Mesenchymal stem cell (in vitro differentiated cells and primary cell): Measurements from ENCODE around the gene CXCR6.
A peak's percentile ranks its signal among the peaks of the same experiment; 100 is the strongest.

Experiments used
- DNase-seq: peaks from one replicate; pipeline ENCODE4 v3.0.0-alpha.2; 2013
- H2AFZ ChIP-seq: one replicate; pipeline ENCODE4 v1.6.1; 2013; ENCODE audit warnings: low read depth, mild to moderate bottlenecking, control low read depth, inconsistent platforms, low read length, moderate library complexity
- H2AK5ac ChIP-seq: 2 replicates; pipeline ENCODE4 v1.6.1; 2013; ENCODE audit warnings: low read length, moderate library complexity, mild to moderate bottlenecking, inconsistent platforms; ENCODE audit not compliant: severe bottlenecking
- H2BK120ac ChIP-seq: one replicate; pipeline ENCODE4 v1.6.1; 2013; ENCODE audit warnings: low read depth, mild to moderate bottlenecking, inconsistent platforms, low read length, moderate library complexity
- H2BK12ac ChIP-seq, 2 experiments: one replicate each; pipeline ENCODE4 v1.6.1; 2013; ENCODE audit warnings: inconsistent platforms in 2 of 2, low read length in 2 of 2, mild to moderate bottlenecking in 2 of 2, moderate library complexity in 2 of 2, control low read depth in 1 of 2
- H2BK15ac ChIP-seq: one replicate; pipeline ENCODE4 v1.6.1; 2013; ENCODE audit warnings: mild to moderate bottlenecking, low read depth, inconsistent platforms; ENCODE audit not compliant: poor library complexity, severe bottlenecking
- H2BK5ac ChIP-seq: 2 replicates; pipeline ENCODE4 v1.6.1; 2013; ENCODE audit warnings: low read depth, mild to moderate bottlenecking, low read length, control low read depth, inconsistent platforms; ENCODE audit not compliant: poor library complexity, severe bottlenecking
- H3K14ac ChIP-seq, 2 experiments: one replicate each; pipeline ENCODE4 v1.6.1; 2013; ENCODE audit warnings: inconsistent platforms in 2 of 2, low read length in 2 of 2, control low read depth in 1 of 2, mild to moderate bottlenecking in 1 of 2, moderate library complexity in 1 of 2
- H3K18ac ChIP-seq, 2 experiments: one replicate each; pipeline ENCODE4 v1.6.1; 2013; ENCODE audit warnings: inconsistent platforms in 2 of 2, low read length in 2 of 2, control low read depth in 1 of 2, low read depth in 1 of 2, mild to moderate bottlenecking in 1 of 2
- H3K23ac ChIP-seq, 2 experiments: one replicate each; pipeline ENCODE4 v1.6.1; 2013; ENCODE audit warnings: inconsistent platforms in 2 of 2, low read length in 2 of 2, mild to moderate bottlenecking in 2 of 2, moderate library complexity in 2 of 2, control low read depth in 1 of 2
- H3K27ac ChIP-seq: 2 replicates; pipeline ENCODE4 v1.5.1; 2013; ENCODE audit warnings: mild to moderate bottlenecking, moderate library complexity, low read length, control low read depth, inconsistent platforms; ENCODE audit not compliant: poor library complexity, severe bottlenecking
- H3K27me3 ChIP-seq, 2 experiments: 2 replicates each; pipeline versions ENCODE4 v1.6.1 to v1.7.0; 2013; ENCODE audit warnings: low read length in 2 of 2, mild to moderate bottlenecking in 2 of 2, moderate library complexity in 2 of 2, control low read depth in 1 of 2, inconsistent platforms in 1 of 2; ENCODE audit not compliant: control insufficient read depth in 1 of 2, insufficient read depth in 1 of 2
- H3K36me3 ChIP-seq, 2 experiments: 2 replicates each; pipeline versions ENCODE4 v1.6.1 to v1.7.0; 2013; ENCODE audit warnings: low read length in 2 of 2, control low read depth in 1 of 2, inconsistent platforms in 1 of 2, low read depth in 1 of 2, mild to moderate bottlenecking in 1 of 2; ENCODE audit not compliant: insufficient read depth in 2 of 2, control insufficient read depth in 1 of 2
- H3K4ac ChIP-seq, 2 experiments: one replicate each; pipeline ENCODE4 v1.6.1; 2013; ENCODE audit warnings: inconsistent platforms in 2 of 2, low read length in 2 of 2, mild to moderate bottlenecking in 2 of 2, moderate library complexity in 2 of 2, control low read depth in 1 of 2, low read depth in 1 of 2
- H3K4me1 ChIP-seq: 2 replicates; pipeline ENCODE4 v1.6.1; 2013; ENCODE audit warnings: low read depth, low read length, control low read depth; ENCODE audit not compliant: control insufficient read depth, insufficient read depth
- H3K4me2 ChIP-seq: 2 replicates; pipeline ENCODE4 v1.6.1; 2013; ENCODE audit warnings: low read length, mild to moderate bottlenecking, inconsistent platforms; ENCODE audit not compliant: poor library complexity, severe bottlenecking
- H3K4me3 ChIP-seq, 2 experiments: 2 replicates each; pipeline versions ENCODE4 v1.5.1 to v1.7.0; 2013; ENCODE audit warnings: low read length in 2 of 2, mild to moderate bottlenecking in 2 of 2, control low read depth in 1 of 2, low read depth in 1 of 2; ENCODE audit not compliant: insufficient read depth in 1 of 2
- H3K79me1 ChIP-seq: replicated peaks from 2 replicates; pipeline ENCODE4 v1.6.1; 2013; ENCODE audit warnings: mild to moderate bottlenecking, control low read depth, low read length, inconsistent platforms; ENCODE audit not compliant: poor library complexity, severe bottlenecking
- H3K9ac ChIP-seq: 2 replicates; pipeline ENCODE4 v1.7.0; 2013; ENCODE audit warnings: mild to moderate bottlenecking, low read length, moderate library complexity
- H3K9me3 ChIP-seq: 2 replicates; pipeline ENCODE4 v1.7.0; 2013; ENCODE audit warnings: mild to moderate bottlenecking, low read length; ENCODE audit not compliant: control insufficient read depth
- H4K8ac ChIP-seq: one replicate; pipeline ENCODE4 v1.6.1; 2013; ENCODE audit warnings: inconsistent platforms, mild to moderate bottlenecking, low read length, moderate library complexity
- H4K91ac ChIP-seq: one replicate; pipeline ENCODE4 v1.6.1; 2013; ENCODE audit warnings: mild to moderate bottlenecking, low read length, inconsistent platforms
- WGBS: methylation state at CpG from one replicate; pipeline ENCODE4 v1.1.7; 2013; ENCODE audit warnings: mixed read lengths; 5-methylcytosine and 5-hydroxymethylcytosine counted together

The CXCR6 gene

GRCh38 chr3:45955706-45956105 lies 12.4 kb downstream of the CXCR6 start:
- Histone ChIP-seq H3K18ac (no peak overlapping the region), H3K14ac (no peak overlapping the region), H3K36me3 (peaks cover 64 to 97% of the 10 kb centered on the region in 2 experiments), H3K79me1 (no peaks in the 10 kb centered on the region), H3K9me3 (peaks cover 2% of the 10 kb centered on the region), H2BK12ac (no peak overlapping the region), H2BK5ac (no peak overlapping the region), H4K8ac (no peak overlapping the region), H2BK120ac (no peak overlapping the region), H4K91ac (no peak overlapping the region), H3K4me2 (no peak overlapping the region), H3K4ac (no peak overlapping the region), H2AFZ (no peak overlapping the region), H3K4me1 (no peaks in the 10 kb centered on the region), H3K9ac (no peak overlapping the region), H3K27me3 (no peaks in the 10 kb centered on the region), H3K23ac (no peak overlapping the region), H2AK5ac (no peak overlapping the region), H2BK15ac (no peak overlapping the region), H3K4me3 (no peak overlapping the region), H3K27ac (no peak overlapping the region)
- whole genome bisulfite sequencing: 98% methylated on average over 4 of the region's 4 CpGs
- no peak for DNase-seq

- no peak overlapping the region for H3K4ac ChIP-seq
- no peaks in the 10 kb centered on the region for H3K79me1 ChIP-seq
- no peak overlapping the region for H2AK5ac ChIP-seq
- no peak for DNase-seq
- no peak overlapping the region for H3K18ac ChIP-seq
- peaks cover 61 to 97% of the 10 kb centered on the region in 2 experiments for H3K36me3 ChIP-seq
- no peak overlapping the region for H3K14ac ChIP-seq
- no peak overlapping the region for H4K91ac ChIP-seq
- no peak overlapping the region for H2BK15ac ChIP-seq
- H2AFZ ChIP-seq: no peak overlapping the region
- H3K9ac ChIP-seq: peak overlapping the region; percentile 43
- H2BK12ac ChIP-seq: no peak overlapping the region
- no peak overlapping the region for H2BK120ac ChIP-seq
- no peak overlapping the region for H3K23ac ChIP-seq
- H3K27ac ChIP-seq: no peak overlapping the region
- peaks cover 7% of the 10 kb centered on the region for H3K9me3 ChIP-seq
- H3K27me3 ChIP-seq: no peaks in the 10 kb centered on the region
- H3K4me2 ChIP-seq: no peak overlapping the region
- no peak overlapping the region for H2BK5ac ChIP-seq
- H3K4me3 ChIP-seq: no peak overlapping the region
- 96% methylated on average over 3 of the region's 5 CpGs for WGBS
- no peaks in the 10 kb centered on the region for H3K4me1 ChIP-seq
- H4K8ac ChIP-seq: no peak overlapping the region
Measured at GRCh38 chr3:45957586-45957985, 14.3 kb downstream of the CXCR6 start.

- no peak overlapping the region for H2BK120ac ChIP-seq
- H3K9me3 ChIP-seq: peaks cover 7% of the 10 kb centered on the region
- H3K23ac ChIP-seq: no peak overlapping the region
- no peak overlapping the region for H3K14ac ChIP-seq
- no peak overlapping the region for H2AK5ac ChIP-seq
- H3K27me3 ChIP-seq: no peaks in the 10 kb centered on the region
- H4K8ac ChIP-seq: peak overlapping the region; percentile 42
- no peak overlapping the region for H3K27ac ChIP-seq
- H2BK5ac ChIP-seq: no peak overlapping the region
- H2BK12ac ChIP-seq: no peak overlapping the region
- H3K4ac ChIP-seq: no peak overlapping the region
- H4K91ac ChIP-seq: no peak overlapping the region
- H2AFZ ChIP-seq: no peak overlapping the region
- 97% methylated on average over 6 of the region's 6 CpGs for WGBS
- no peaks in the 10 kb centered on the region for H3K4me1 ChIP-seq
- peak overlapping the region; percentile 43 for H3K9ac ChIP-seq
- DNase-seq: no peak
- H3K4me3 ChIP-seq: no peak overlapping the region
- H3K79me1 ChIP-seq: no peaks in the 10 kb centered on the region
- H3K4me2 ChIP-seq: no peak overlapping the region
- H3K18ac ChIP-seq: no peak overlapping the region
- H3K36me3 ChIP-seq: peaks cover 61 to 97% of the 10 kb centered on the region in 2 experiments
- H2BK15ac ChIP-seq: no peak overlapping the region
Measured at GRCh38 chr3:45958321-45958791, 15.1 kb downstream of the CXCR6 start.

GRCh38 chr3:45959201-45959600 lies 15.9 kb downstream of the CXCR6 start:
- Histone ChIP-seq H3K4me2 (no peak overlapping the region), H2AK5ac (no peak overlapping the region), H3K79me1 (no peaks in the 10 kb centered on the region), H2BK12ac (no peak overlapping the region), H2BK15ac (no peak overlapping the region), H3K27me3 (no peaks in the 10 kb centered on the region), H2BK5ac (no peak overlapping the region), H4K8ac (no peak overlapping the region), H3K14ac (no peak overlapping the region), H3K36me3 (peaks cover 62 to 97% of the 10 kb centered on the region in 2 experiments), H2BK120ac (no peak overlapping the region), H3K4me3 (no peak overlapping the region), H3K23ac (no peak overlapping the region), H4K91ac (no peak overlapping the region), H3K18ac (no peak overlapping the region), H3K27ac (no peak overlapping the region), H3K4ac (no peak overlapping the region), H3K9me3 (peaks cover 7% of the 10 kb centered on the region), H3K4me1 (no peaks in the 10 kb centered on the region), H3K9ac (peak overlapping the region; percentile 43), H2AFZ (no peak overlapping the region)
- DNase-seq: no peak
- over 99% methylated on average over 7 of the region's 7 CpGs for WGBS
